GM13977 (cell line): ENCODE results near the gene SYNGR1.

Experiments
- DNase-seq: peaks from one replicate; pipeline ENCODE4 v3.0.0; 2012; ENCODE audit warnings: low spot score
- CTCF ChIP-seq: IDR thresholded peaks from 2 replicates; pipeline ENCODE4 v1.5.1; 2012; ENCODE audit warnings: mild to moderate bottlenecking, control low read depth; ENCODE audit not compliant: insufficient read depth; ENCODE audit errors: extremely low read depth, missing control alignments
- in situ Hi-C: fragments of 300-500 bp; cut with MboI; formaldehyde crosslinking; loops from one replicate; pipeline ENCODE4 v1.12.0; 2022; ENCODE audit warnings: low sequenced_read_pairs, low pct_unique_long_range_greater_than_20kb, mixed read lengths, inconsistent platforms; ENCODE audit not compliant: unreplicated experiment

The SYNGR1 gene

GRCh38 chr22:39392341-39392948, 42.7 kb downstream of the SYNGR1 start:
- TF ChIP-seq CTCF = no peak
- in situ Hi-C loops = no loop called here
- no peak for DNase-seq

- no peak for TF ChIP-seq CTCF
- no peak for DNase-seq
- in situ Hi-C loops = no loop called here
Observed at GRCh38 chr22:39395936-39396796, 46.4 kb downstream of the SYNGR1 start.

GRCh38 chr22:39396797-39397195, 47.0 kb downstream of the SYNGR1 start:
- in situ Hi-C loops = no loop called here
- no peak for TF ChIP-seq CTCF
- DNase-seq = no peak

GRCh38 chr22:39401301-39401631, 51.5 kb downstream of the SYNGR1 start:
- no peak for TF ChIP-seq CTCF
- no peak for DNase-seq
- in situ Hi-C loops = no loop called here

GRCh38 chr22:39405346-39406085, 55.7 kb downstream of the SYNGR1 start:
- no peak for DNase-seq
- in situ Hi-C loops = no loop called here
- TF ChIP-seq CTCF = no peak

- TF ChIP-seq CTCF = no peak
- in situ Hi-C loops = no loop called here
- DNase-seq = no peak
Observed at GRCh38 chr22:39408173-39408572, 58.4 kb downstream of the SYNGR1 start.
